GM19372 (cell line): ENCODE data around the gene NEURL1.
"Not testable (repeated sequence)": the region's sequence is repeated elsewhere in the genome, so short reads cannot be mapped to it uniquely, and the experiment has no call there.

Source experiments
- ATAC-seq: cut with Tn5 transposase; IDR thresholded peaks from one replicate; pipeline ENCODE4 v1.9.1; 2021; ENCODE audit warnings: mild to moderate bottlenecking, low read depth, moderate library complexity; ENCODE audit not compliant: unreplicated experiment

NEURL1 gene

DNA sequence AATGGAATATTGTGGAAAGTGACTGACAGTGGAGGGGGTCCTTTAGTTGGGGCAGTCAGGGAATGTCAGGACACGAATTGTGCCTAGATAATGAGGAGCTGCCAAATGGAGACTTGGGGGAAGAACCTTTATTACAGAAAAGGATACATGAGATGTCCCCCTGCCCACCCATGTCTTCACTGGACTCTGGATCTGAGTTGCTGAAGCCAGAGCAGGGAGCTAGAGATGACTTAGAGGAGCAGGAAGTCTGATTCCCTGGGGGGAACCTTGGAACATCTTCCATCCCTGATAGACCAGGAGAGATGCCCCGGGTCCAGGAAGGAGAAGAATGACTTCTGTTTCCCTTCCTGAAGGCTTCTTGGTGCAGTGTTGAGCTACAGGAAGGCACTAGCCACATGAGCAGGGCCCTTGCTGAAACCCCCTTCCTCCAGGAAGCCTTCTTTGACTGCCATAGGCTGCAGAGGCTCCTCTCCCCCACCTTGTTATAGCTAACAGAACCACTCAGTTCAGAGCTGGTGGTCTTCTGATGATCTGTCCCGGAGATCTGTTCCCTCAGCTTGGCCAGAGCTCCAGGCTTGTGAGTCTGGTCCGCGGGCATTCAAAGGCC is 747 bp upstream of the NEURL1 start:
- no peak for ATAC-seq

GRCh38 chr10:103493916-103494877 is 692 bp downstream of the NEURL1 start:
- no peak for ATAC-seq

DNA sequence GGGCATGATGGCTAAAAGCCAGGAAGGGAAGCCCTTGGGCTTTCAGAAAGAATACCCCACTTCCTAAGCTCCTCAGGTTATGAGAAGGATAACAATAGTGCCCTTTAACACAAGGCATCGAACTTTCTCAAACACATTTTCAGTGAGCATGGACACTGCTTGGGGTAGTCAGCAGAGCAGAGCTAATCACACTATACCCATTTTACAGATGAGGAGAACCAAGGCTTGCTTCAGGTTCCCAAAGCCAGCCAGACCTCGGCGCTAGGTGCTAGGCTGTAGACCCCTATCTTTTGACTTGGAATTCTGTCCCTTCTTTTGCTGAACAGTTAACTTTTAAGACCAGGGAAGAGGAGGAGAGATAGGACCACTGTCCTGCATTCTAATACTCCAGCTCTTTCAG is 1.8 kb downstream of the NEURL1 start:
- no peak for ATAC-seq

GRCh38 chr10:103497161-103497915 is 3.8 kb downstream of the NEURL1 start:
- ATAC-seq = no peak

GRCh38 chr10:103498936-103499638 is 5.6 kb downstream of the NEURL1 start:
- ATAC-seq = no peak

DNA sequence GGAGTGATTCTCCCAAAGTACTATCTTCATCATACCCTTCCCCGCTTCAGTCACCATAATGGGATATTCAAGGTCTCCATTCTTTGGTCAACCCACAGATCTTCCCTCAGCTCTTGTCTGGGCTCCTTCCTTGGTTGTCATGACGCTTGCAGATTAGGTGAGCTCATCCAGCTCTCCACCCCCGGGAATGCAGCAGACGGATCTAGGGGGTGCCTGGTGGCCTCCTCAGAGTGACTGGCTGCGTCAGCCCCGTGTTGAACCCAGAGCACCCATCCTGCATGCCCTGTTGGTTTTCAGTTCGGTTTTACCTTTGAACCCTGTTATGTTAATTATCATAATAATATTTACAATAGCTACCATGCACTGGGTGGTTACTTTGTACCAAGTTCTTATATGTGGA is 6.4 kb downstream of the NEURL1 start:
- ATAC-seq = no peak

- no peak for ATAC-seq
Observed at GRCh38 chr10:103500481-103500880, 7.0 kb downstream of the NEURL1 start.

GRCh38 chr10:103501186-103501585 is 7.7 kb downstream of the NEURL1 start:
- ATAC-seq = no peak

GRCh38 chr10:103502849-103503660 is 9.6 kb downstream of the NEURL1 start:
- ATAC-seq = no peak

DNA sequence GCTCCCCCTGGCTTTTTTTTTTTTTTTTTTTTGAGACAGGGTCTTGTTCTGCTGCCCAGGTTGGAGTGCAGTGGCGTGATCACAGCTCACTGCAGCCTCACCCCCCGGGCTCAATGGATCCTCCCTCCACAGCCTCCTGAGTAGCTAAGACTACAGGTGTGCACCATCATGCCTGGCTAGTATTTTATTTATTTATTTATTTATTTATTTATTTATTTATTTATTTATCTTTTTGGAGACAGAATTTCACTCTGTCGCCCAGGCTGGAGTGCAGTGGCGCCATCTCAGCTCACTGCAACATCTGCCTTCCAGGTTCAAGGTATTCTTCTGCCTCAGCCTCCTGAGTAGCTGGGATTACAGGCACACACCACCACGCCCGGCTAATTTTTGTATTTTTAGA is 10.3 kb downstream of the NEURL1 start:
- not testable (repeated sequence) for ATAC-seq

DNA sequence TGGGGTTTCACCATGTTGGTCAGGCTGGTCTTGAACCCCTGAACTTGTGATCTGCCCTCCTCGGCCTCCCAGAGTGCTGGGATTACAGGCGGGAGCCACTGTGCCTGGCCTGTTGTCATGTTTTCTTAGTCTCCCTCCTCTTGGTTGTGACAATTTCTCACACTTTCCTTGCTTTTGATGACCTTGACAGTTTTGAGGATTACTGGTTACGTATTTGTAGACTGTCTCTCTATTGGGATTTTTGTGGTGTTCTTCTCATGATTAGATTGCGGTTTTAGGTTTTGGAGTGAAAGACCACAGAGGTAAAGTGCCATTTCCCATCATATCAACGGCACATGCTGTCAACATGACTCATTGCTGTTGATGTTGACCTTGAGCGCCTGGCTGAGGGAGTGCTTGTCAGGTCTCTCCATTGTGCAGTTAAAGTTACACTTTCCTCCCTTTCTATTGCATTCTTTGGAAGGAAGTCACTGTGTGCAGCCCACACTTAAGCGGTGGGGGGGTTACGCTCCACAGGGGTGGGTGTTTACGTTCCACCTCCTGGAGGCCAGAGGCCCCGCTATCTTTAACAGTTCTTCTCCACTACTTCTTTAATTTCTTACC is 10.8 kb downstream of the NEURL1 start:
- no peak for ATAC-seq

- ATAC-seq = no peak
Observed at GRCh38 chr10:103506061-103506460, 12.6 kb downstream of the NEURL1 start.

DNA sequence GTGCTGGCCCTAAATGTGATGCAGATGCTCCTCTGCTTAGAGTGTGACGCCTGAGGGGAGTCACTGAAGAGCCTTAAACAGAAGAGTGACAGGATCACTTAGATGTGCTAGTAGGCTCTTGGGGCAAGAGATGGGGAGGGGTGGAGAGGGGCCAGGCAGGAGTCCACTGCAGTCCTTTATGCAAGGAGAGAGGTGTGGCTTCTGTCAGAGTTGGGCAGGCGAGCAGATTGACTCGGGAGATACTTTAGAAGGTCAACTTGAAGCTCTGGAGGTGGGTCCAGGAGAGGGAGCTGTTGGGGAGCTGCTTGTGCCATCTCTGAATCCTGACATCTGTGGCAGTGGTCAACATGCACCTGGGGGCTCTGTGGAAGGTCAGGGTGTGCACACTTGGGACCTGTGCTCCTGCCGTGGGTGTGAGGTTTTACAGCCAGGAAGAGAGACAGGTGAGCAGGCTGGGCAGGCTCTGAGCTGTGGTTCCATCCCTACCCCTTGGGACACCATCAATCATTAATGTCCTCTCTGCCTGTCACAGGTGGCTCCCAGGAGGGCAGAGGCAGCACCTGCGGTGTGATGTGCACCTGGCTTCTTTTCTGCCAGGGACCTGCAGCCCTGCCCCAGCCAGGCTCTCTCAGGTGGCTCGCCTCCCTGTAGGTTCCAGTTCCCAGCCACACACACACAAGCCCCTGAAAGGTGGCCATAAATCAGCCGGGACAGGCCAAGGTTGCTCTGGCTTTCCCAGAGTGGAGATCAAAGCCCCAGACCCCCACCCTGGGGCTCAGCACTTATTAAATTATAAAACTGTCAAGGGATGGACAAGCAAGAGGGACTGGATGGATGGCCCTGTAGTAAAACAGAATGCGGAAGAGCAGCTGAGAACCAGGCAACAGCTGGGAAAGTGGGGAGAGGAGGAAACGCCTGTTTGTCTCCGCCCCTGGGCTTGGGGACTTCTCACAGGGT is 14.0 kb downstream of the NEURL1 start:
- no peak for ATAC-seq

- ATAC-seq = no peak
Observed at GRCh38 chr10:103510046-103510685, 16.7 kb downstream of the NEURL1 start.

- no peak for ATAC-seq
Observed at GRCh38 chr10:103510791-103511752, 17.6 kb downstream of the NEURL1 start.

DNA sequence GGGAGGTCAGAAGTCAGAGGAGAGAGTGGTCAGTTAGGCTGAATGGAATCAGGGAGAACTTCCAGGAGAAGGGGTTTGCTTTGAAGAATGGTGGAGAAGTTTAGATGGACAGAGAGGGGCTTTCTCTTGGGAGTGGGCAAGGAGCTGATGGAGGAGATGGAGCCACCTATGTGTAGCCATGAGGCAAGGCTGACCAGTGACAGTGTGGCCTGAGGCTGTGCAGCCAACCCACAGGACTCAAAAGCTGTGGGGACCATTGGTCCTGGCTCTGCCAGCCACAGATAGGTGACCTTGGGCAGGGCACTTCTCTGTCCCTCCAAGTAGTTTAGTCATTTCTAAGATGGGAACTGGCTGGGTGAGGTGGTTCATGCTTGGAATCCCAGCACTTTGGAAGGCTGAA is 18.7 kb downstream of the NEURL1 start:
- no peak for ATAC-seq
